Cardiac muscle cell (in vitro differentiated cells and primary cell): ENCODE data around the gene GJA9. TPM values are rescaled to one million over a fixed set of nuclear protein-coding genes. Genes with fewer than 3 reads are reported as not detected.
A peak's percentile ranks its signal among the peaks of the same experiment; 100 is the strongest.

Experiments used
- DNase-seq, 2 donors: peaks; one replicate each; pipeline versions ENCODE4 v3.0.0 to v3.0.0-alpha.2; 2010 to 2017; ENCODE audit warnings: low read depth in 1 of 2, low spot score in 1 of 2
- H3K27ac ChIP-seq: fragments of 200-600 bp; sonication (generic); 2 replicates; pipeline ENCODE4 v1.5.1; 2016
- H3K27me3 ChIP-seq: fragments of 200-600 bp; sonication (generic); 2 replicates; pipeline ENCODE4 v1.6.0; 2016; ENCODE audit warnings: control low read depth
- H3K36me3 ChIP-seq: fragments of 200-600 bp; sonication (generic); 2 replicates; pipeline ENCODE4 v1.5.1; 2016; ENCODE audit warnings: control low read depth
- H3K4me1 ChIP-seq: fragments of 200-600 bp; sonication (generic); 2 replicates; pipeline ENCODE4 v1.8.1; 2017; ENCODE audit warnings: low read depth, mild to moderate bottlenecking, mixed run types
- H3K4me3 ChIP-seq: fragments of 200-600 bp; sonication (generic); 2 replicates; pipeline ENCODE4 v1.5.1; 2016; ENCODE audit warnings: mild to moderate bottlenecking
- H3K9me3 ChIP-seq: fragments of 200-600 bp; sonication (generic); 2 replicates; pipeline ENCODE4 v1.5.1; 2017; ENCODE audit warnings: low read depth, mild to moderate bottlenecking, control low read depth
- polyA plus RNA-seq: library from polyadenylated mRNA; unstranded; fragments of >200 nt; fragmentation: Nextera tagmentation; extraction: Ambion mirVana; gene quantifications from 2 replicates; pipeline ENCODE4 v1.2.1, GENCODE V29; 2016
- total RNA-seq: library from RNA; depleted of rRNA; stranded (reverse); fragments of >200 nt; gene quantifications from 2 replicates; pipeline ENCODE4 v1.2.3, GENCODE V29; 2016
- TF ChIP-seq, protein P1 (sequence below): IDR thresholded peaks from 2 replicates; pipeline ENCODE4 v1.5.1; 2012; ENCODE audit warnings: low read depth, mild to moderate bottlenecking, low read length

Gene GJA9
- total and polyA plus RNA-seq, 2 experiments from 2014 or later: not detected

DNA sequence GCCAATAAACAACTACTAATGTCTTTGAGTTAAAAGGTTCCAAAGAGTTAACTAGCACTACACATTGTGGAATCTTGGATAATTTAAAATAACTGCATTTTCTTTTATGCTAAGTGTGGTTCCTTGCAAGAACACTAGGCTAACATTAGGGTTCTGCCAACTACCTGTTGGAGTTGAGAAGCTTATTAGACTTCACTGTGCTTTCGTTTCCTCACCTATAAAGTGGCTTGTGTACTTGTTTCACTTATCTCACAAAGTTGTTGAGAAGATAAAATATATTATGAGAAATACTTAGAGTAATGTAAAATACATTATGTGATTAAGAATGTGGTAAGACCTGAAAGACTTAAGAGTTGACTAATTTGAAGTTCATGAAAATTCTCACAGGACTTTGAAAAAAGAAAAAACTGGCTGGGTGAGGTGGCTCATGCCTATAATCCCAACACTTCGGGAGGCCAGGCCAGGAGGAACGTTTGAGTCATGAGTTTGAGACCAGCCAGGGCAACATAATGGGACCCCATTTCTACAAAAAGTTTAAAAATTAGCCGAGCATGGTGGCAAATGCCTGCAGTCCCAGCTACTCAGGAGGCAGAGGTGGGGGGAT is 16.2 kb downstream of the GJA9 start:
- no peaks in the 10 kb centered on the region for H3K27me3 ChIP-seq
- no peak for DNase-seq
- H3K36me3 ChIP-seq: no peaks in the 10 kb centered on the region
- peaks cover 6% of the 10 kb centered on the region for H3K4me1 ChIP-seq
- H3K9me3 ChIP-seq: no peaks in the 10 kb centered on the region
- no peak overlapping the region for H3K27ac ChIP-seq
- TF ChIP-seq, protein P1, sequence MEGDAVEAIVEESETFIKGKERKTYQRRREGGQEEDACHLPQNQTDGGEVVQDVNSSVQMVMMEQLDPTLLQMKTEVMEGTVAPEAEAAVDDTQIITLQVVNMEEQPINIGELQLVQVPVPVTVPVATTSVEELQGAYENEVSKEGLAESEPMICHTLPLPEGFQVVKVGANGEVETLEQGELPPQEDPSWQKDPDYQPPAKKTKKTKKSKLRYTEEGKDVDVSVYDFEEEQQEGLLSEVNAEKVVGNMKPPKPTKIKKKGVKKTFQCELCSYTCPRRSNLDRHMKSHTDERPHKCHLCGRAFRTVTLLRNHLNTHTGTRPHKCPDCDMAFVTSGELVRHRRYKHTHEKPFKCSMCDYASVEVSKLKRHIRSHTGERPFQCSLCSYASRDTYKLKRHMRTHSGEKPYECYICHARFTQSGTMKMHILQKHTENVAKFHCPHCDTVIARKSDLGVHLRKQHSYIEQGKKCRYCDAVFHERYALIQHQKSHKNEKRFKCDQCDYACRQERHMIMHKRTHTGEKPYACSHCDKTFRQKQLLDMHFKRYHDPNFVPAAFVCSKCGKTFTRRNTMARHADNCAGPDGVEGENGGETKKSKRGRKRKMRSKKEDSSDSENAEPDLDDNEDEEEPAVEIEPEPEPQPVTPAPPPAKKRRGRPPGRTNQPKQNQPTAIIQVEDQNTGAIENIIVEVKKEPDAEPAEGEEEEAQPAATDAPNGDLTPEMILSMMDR: no peak
- H3K4me3 ChIP-seq: no peak overlapping the region

DNA sequence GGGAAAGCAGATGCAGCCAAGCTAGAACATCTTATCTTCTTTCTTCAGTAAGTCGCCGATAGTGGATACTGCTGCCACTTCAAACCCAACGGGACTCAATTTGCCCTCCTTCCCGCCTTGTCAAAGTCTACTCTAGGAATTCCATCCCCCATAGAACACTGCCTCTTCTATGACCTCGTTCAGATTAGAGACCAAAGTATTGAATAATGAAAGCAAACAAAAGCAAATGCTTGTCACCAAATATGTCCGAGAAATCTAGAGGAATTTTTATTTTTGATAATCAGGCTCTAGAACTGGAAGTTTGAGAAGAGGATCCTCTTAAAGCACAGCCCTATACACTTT is 21.0 kb downstream of the GJA9 start:
- no peaks in the 10 kb centered on the region for H3K27me3 ChIP-seq
- H3K4me1 ChIP-seq: peaks cover 10% of the 10 kb centered on the region
- H3K4me3 ChIP-seq: peak overlapping the region; percentile 97
- TF ChIP-seq, protein P1: no peak
- peak in 1 of 2 donors; percentile 11 for DNase-seq
- H3K9me3 ChIP-seq: no peaks in the 10 kb centered on the region
- peaks cover 11% of the 10 kb centered on the region for H3K36me3 ChIP-seq
- H3K27ac ChIP-seq: no peak overlapping the region

DNA sequence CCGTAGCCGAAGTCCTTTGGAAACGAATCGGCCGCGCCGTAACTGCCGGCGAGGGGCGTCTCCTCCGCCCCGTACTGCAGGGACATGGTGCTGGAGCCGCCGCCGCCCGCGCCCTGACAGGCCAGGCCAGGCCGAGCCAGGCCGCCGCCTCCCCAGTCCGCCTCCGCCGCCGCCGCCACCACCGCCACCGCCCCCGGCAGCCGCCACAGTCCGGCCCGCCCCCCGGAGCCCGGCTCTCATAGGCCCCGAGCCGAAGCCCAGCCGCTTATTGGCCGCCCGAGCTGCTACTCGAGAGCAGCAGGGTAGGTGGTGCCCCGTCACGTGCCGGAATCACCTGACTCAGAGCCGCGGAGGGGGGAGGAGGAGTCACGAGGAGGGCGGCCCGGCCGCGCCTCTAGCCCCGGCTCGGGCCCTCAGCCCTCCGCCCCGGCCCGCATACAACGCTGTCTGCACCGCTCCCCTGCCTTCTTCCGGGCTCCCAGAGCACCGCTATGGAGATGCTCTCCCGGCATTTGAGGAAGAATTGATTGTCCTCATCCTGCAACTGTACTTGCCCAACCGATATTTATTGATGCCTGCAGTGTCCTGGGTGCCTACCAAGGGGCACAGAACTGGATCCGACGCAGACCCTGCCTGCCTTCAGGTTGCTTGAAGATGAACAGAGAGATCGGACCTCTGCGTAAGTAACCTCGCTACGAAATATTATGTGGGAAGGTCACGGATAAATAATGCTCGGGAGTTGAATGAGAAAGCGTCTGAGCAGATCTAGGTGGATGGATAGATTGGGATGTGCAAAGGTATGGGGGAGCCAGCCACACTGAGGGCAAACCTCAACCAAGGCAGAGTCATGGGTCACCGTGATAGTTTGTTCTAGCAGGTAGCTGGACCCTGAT is 21.6 kb downstream of the GJA9 start, which contains the start of gene RRAGC:
Gene RRAGC, minus strand, starts transcription at position 212 of the 893 bp plus-strand sequence. Its CDS starts 126 bp downstream, at position 86.
- Histone ChIP-seq H3K4me1 (peaks cover 10% of the 10 kb centered on the region), H3K36me3 (peaks cover 18% of the 10 kb centered on the region), H3K27ac (peak within 1 kb of the TSS; percentile 90), H3K27me3 (no peaks in the 10 kb centered on the region), H3K9me3 (no peaks in the 10 kb centered on the region), H3K4me3 (peak within 1 kb of the TSS; percentile 97)
- peak; percentile 99 to 100 for DNase-seq
- TF ChIP-seq, protein P1: no peak

DNA sequence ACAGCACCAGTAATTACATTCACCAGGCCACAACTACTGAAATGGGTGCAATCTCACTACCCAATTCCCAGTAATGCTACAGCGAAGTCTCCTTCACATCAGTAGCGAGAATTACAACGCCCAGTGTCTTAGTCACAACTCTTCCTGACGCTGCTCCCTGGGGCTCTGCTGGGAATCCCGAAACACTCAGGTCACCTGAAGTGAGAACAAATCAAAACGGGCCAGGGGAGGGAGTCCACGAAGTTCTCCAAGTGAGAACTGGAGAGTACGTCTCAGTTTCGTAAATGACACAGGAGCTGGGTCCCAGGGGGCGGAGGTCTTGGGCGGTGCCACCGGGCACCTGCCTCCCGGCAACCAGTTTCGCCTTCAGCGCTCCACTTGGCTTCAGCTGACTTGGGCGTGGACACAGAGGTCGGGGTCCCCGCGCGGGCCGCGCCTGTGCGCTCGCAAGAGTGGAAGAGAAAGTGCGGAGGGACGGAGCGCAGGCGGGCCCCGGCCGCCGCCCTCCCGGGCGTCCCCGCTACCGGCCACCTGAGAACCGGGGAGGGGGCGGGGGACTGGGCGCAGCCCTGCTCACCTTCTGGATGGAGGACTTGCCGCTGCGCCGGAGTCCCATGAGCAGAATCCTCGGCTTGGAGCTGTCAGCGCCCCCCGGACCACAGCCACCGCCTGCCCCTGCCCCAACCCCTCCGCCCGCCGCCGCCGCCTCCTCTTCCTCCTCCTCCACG is 22.4 kb downstream of the GJA9 start:
- TF ChIP-seq, protein P1: no peak
- Histone ChIP-seq H3K27me3 (no peaks in the 10 kb centered on the region), H3K4me3 (peak overlapping the region; percentile 97), H3K36me3 (peaks cover 21% of the 10 kb centered on the region), H3K9me3 (no peaks in the 10 kb centered on the region), H3K27ac (peak overlapping the region; percentile 90), H3K4me1 (peaks cover 10% of the 10 kb centered on the region)
- DNase-seq: peak; percentile 48 to 71

DNA sequence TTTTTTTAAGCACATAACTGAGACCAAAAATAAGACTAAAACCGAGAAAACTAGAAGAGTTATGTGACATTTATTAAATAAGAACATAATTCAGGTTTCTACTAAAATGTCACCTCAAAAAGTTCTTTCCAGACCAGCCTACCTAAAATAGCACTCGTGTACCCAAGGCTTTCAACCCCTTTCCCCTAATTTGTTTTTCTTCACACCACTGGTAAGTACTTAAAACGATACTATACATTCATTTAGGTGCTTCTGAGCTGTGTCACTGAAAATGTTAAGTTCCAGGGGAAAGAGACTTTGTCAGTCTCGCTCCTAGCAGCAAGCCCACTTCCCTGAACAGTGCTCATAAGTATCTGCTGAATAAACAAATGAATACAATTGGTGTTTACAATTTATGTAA is 28.6 kb downstream of the GJA9 start:
- Histone ChIP-seq H3K9me3 (no peaks in the 10 kb centered on the region), H3K4me3 (no peak overlapping the region), H3K4me1 (no peaks in the 10 kb centered on the region), H3K36me3 (peaks cover 23% of the 10 kb centered on the region), H3K27ac (no peak overlapping the region), H3K27me3 (no peaks in the 10 kb centered on the region)
- TF ChIP-seq, protein P1: no peak
- no peak for DNase-seq
